ENCODE measurements around the gene WDR46.
"Not testable (repeated sequence)": the region's sequence is repeated elsewhere in the genome, so short reads cannot be mapped to it uniquely, and the experiment has no call there.

The WDR46 gene

DNA sequence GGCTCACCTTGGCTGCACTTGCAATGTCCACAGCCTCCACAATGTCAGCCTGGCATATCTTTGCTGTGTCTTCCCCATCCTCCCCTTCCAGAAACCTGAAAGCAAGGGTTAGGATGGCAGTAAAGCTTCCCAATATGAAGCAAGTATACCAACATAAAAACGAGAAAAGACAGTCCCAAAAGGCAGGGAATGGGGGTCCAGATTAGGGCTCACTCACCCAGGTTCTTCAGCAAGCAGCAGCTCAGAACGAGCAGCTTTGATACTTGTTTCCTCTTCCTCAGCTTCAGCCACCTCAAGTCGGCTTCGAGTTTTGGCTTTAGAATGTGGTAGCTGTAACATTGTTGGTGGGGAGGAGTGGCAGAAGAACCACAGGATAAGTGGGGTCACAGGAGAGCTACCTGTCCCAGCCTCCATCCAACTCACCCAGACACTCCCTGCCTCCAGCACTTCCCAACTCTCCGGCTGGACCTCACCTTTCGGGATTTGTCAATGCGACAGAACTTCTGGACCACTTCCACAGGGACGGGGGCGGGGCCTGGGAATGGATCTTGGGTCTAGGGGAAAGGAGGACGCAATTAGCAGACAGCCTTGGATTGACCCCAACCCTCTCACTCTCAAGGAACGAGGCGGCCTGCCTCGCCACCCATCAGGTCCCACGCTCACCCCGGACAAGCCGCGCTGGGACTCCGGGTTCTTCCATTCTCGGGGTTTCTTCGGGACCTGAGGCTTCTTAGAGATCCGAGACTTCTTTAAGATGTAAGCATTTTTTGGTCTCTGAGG lies 708 bp downstream of the WDR46 start:
- no peak for DNase-seq (ENCODE audit: low read depth)

DNA sequence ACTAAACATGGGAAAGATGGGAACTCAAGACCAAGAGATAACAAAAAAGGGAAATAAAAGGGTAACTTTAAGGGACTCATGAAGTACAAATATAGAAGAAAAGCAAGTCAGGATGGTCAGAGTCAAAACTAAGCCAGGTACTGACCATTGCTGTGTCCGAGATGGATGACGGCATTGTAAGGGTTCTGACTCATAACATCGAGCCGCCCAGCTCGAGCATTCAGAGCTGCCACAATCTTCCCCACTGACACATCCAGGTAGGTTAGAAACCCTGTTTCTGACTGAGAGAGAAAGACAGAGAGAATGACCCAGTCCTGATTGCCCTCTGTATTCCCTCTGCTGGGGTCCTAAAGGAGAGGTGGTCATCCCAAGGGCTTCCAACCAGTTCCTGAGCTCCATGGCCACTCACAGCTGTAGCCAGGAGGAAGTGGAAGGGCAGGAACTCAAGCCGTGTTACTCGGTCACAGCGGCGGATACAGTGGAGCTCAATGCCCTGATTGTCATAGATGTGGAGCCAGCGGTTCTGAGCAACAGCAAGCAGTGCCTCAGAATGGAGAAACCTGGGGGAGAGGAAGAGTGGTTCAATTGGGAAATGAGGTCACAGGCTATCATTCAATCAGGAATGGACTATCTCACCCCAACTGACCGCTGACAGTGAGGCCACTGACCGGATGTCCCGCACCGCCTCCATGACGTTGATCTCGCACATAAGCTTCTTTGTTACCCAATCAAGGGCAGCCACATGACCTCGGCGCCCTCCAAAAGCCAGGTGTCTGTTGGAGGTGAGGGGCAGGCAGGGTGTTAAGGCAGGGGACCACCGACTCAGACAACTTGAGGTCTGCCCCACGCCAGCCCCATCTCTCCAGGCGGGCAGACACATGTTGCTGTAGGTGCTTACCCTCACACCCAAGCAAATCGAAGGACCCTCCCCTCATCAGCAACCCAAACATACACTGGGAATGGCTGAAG lies 1.8 kb downstream of the WDR46 start:
- no peak for DNase-seq (ENCODE audit: low read depth)

DNA sequence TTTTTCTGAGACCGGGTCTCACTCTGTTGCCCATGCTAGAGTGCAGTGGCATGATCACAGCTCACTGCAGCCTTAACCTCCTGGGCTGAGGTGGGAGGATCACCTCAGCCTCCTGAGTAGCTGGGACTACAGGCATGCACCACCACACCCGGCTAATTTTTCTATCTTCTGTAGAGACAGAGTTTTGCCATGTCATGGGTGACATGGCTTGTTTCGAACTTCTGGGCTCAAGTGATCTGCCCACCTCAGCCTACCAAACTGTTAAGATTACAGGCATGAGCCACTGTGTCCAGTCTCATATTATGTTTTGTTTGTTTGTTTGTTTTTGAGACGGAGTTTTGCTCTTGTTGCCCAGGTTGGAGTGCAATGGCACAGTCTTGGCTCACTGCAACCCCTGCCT lies 3.8 kb downstream of the WDR46 start:
- not testable (repeated sequence) for DNase-seq (ENCODE audit: low read depth)

DNA sequence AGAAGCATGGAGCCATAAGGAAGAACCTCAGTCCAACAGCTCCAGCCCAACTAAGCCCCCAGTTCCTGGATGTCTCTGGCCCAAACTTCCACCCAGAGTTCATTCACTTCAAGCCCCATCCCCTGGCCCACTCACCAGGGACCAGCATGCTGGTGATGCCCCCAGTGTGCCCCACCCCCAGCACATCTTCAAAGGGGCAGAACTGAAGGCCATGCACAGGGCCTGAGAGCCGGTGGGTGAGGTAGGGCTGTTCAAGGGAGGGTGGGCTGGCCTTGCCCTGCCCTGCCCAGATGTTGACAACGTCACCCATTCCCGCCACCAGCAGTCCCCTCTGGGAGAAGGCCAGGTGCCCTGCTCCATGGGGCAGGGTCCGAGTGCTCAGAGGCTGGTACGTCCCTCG lies 8.5 kb downstream of the WDR46 start:
- no peak for DNase-seq (ENCODE audit: low read depth)

DNA sequence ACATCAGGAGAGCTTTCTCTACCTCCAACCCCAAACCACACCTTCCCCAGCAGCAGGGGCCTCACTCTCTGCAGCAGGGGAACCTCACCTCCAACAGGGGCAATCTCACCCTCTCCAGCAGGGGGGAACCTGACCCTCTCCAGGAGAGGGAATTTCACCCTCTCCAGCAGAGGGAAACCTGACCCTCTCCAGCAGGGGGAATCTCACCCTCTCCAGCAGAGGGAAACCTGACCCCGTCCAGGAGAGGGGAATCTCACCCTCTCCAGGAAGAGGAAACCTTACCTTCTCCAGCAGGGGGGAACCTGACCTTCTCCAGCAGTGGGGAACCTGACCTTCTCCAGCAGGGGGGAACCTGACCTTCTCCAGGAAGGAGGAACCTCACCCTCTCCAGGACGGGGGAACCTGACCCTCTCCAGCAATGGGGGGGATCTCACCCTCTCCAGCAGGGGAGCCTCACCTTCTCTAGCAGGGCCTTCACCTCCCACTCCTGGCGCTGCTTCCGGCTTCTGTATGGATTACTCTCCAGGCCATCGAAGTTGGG lies 9.0 kb downstream of the WDR46 start:
- peak; percentile 50 for DNase-seq (ENCODE audit: low read depth)

DNA sequence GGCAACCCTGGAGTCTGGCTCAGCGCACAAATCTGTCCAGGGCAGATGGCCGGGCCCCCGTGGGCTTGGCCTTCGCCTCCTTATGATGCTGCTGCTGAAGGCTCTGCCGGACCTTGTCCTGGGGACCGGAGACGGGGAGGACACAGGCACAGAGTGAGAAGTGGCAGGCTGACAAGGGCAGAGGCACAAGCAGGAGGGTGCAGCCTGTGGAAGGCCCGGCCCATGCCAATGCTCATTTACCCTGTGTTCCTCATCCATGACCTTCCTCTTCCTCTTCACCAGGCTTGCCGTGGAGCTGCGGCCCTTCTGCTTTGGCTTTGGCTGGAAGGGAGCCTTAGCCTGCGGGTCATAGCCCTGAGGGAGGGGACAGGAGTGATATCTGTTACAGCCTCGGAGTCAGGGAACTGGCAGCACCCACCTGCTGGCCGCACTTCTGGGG lies 9.8 kb downstream of the WDR46 start:
- DNase-seq (ENCODE audit: low read depth), result no peak

DNA sequence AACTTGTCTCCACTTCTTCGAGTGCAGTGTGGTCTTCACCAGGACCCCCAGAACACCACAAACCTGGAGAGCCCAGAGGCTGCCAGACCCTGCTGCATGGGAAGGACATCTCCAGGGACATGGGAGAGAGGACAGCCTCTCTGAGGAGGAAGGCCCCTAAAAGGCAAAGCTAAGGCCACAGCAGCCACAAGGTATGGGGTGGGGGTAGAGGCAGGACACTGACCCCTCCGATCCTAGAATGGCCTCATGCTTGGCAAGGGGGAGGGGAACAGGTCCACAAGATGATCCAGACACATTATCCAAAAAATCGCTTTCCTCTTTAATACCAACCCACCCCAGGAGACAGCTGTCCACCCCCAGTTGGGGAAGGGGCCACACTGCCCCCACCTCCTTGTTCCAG lies 10.2 kb downstream of the WDR46 start:
- no peak for DNase-seq (ENCODE audit: low read depth)

DNA sequence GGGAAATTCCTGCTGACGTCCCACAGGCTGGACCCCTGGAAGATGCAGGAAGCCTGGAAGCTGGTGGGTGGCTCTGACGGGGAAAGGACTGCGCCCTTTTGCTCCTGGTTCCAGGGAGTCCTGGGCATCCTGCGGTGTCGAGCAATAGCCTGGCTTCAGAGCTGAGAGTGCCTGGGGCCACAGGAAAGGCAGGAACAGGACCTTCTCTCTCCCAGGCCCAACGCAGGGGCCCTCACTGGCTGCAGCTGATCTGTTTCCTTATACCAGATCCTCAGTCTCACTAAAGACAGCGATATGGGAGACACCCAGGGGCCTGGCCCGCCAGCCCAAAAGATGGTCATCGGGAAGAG lies 10.7 kb downstream of the WDR46 start:
- no peak for DNase-seq (ENCODE audit: low read depth)

DNA sequence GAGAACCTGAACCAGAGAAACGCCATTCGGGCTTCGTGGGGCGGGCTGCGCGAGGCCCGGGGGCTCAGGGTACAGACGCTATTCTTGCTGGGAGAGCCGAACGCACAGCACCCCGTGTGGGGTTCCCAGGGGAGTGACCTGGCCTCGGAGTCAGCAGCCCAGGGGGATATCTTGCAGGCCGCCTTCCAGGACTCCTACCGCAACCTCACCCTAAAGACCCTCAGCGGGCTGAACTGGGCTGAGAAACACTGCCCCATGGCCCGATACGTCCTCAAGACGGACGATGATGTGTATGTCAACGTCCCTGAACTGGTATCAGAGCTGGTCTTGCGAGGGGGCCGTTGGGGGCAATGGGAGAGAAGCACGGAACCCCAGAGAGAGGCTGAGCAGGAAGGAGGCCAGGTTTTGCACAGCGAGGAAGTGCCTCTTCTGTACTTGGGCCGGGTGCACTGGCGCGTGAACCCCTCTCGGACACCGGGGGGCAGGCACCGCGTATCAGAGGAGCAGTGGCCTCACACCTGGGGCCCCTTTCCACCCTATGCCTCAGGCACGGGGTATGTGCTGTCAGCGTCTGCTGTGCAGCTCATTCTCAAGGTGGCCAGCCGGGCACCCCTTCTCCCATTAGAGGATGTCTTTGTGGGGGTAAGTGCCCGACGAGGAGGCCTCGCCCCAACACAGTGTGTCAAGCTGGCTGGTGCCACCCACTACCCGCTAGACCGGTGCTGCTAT lies 11.2 kb downstream of the WDR46 start:
- DNase-seq (ENCODE audit: low read depth), result no peak

DNA sequence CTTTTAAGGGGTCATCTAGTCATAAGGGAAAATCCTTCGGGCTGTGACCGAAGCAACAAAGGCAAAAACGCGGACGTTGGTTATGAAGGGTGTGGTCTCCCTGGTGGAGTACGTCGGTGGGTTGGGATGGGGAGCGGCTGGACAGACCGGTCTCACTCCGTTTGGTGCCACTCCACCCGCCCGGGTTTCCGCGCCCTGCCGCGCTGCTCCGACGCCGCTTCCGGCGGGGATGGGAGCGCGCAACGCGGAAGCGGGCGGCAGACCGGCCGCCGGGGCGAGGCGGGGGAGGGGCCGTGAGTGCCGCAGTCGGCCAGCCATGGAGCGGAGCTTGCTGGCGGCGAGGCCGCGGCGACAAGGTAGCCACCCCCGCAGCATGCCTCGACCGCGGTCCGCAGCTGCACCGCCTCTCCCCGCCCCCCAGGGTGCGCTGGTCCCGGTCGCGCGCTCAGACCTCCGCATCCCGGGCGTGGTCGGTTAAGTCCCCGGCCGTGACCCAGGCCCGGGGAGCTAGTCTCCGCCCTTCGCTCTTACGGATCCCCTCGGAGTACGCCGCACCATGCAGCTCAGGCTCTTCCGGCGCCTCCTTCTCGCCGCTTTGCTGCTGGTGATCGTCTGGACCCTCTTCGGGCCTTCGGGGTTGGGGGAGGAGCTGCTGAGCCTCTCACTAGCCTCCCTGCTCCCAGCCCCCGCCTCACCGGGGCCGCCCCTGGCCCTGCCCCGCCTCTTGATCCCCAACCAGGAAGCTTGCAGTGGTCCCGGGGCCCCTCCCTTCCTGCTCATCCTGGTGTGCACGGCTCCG lies 12.0 kb downstream of the WDR46 start, which contains the start of gene B3GALT4:
TSS of gene B3GALT4 (plus strand) at position 260 of the 799 bp plus-strand sequence. CDS start at position 557, 297 bp downstream.
- DNase-seq (ENCODE audit: low read depth), result peak; percentile 75

DNA sequence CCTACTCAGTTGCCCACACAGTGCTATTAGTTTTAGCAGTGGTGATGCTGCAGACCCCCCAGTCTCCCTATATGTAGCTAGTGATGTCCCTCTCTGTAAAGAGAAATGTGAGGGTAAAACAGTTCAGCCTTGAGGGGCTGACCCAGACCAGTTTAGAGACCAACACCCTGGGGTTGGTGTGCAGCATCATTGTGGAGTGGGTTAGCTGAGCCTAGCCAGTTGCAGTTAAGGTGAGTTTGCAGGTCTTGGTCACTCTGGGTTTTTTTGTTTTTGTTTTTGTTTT lies 12.5 kb downstream of the WDR46 start:
- DNase-seq (ENCODE audit: low read depth), result no peak

DNA sequence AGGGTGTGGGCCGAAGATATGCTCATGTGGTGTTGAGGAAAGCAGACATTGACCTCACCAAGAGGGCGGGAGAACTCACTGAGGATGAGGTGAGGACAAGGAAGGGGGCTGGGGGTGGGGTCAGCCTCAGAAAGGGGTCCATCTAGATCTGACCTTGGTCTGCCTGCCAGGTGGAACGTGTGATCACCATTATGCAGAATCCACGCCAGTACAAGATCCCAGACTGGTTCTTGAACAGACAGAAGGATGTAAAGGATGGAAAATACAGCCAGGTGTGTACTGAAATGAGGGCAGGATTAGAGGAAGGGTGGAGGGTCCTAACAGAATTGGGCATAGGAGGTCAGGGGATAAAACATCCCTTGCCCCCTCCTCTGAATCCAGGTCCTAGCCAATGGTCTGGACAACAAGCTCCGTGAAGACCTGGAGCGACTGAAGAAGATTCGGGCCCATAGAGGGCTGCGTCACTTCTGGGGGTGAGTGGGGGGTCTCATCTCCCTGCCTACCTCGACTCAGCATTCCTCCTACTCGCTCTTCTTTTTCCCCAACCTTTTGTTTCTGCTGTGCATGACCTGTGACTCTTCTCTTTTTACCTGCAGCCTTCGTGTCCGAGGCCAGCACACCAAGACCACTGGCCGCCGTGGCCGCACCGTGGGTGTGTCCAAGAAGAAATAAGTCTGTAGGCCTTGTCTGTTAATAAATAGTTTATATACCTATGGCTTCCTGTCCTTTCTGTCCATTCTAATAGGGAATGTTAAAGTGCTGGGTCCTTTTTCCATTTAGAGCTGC lies 13.1 kb downstream of the WDR46 start:
- not testable (repeated sequence) for DNase-seq (ENCODE audit: low read depth)

DNA sequence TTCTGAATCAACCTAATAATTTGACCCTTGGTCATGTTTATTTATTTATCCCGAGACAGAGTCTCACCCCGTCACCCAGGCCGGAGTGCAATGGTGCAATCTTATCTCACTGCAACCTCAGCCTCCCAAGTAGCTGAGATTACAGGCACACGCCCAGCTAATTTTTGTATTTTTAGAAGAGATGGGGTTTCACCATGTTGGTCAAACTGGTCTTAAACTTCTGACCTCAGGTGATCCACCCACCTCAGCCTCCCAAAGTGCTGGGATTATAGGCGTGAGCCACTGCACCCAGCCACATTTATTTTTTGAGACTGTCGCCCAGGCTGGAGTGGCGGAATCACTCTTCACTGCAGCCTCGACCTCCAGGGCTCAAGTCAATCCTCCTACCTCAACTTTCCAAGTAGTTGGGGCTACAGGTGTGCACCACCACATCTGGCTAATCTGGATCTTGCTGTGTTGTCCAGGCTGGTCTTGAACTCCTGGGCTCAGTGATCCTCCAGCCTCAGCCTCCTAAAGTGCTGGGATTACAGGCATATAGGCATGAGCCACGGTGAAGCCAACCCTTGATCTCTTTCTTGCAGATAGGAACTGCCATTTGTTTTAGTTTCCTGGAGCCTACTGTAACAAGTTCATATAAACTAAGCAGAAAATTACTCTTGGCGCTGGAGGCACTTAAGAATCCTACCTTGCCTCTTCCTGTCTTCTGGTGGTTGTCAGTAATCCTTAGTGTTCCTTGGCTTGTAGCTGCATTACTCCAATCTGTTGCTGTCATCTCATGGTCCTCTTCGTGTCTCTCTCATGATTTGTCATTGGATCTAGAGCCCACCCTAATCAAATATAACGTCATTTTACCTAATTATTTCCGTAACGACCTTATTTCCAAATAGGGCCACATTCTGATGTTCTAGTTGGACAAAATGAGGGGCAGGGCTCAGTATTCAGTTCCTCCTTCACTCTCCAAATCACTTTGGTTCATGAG lies 14.8 kb downstream of the WDR46 start:
- no peak for DNase-seq (ENCODE audit: low read depth)

DNA sequence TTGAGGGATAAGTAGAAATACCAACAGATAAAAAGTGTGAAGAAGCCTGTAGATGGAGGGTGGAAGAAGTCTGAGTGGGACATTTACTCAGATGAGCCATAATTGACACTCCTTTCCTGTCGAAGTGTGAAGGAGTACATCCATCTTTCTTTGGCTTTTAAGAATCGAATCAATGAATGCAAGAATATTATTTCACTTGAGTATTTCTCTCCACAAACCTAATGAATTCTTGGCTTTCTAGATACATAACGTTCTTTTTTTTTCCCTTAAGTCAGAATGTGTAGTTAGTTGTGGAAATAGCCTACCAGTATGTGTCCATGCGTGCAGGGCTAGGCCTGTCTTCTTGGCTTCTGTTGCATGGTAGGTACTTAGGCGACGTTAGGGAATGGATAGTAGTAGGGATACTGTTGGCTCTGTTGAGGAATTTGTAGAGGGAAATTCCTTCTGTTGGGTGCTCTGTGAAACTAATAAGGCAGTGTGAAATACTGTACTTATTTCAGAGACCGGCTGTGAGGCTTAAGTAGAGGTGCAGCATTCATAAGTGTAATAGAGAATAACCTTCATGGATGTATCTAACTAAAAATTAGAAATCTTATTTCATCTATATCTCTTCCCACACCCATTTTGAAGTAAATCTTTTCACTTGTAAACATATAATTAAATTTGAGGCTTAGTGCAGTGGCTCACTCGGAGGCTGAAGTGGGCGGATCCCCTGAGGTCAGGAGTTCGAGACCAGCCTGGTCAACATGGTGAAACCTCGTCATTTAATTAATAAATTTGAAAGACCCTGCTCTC lies 15.7 kb downstream of the WDR46 start:
- no peak for DNase-seq (ENCODE audit: low read depth)

DNA sequence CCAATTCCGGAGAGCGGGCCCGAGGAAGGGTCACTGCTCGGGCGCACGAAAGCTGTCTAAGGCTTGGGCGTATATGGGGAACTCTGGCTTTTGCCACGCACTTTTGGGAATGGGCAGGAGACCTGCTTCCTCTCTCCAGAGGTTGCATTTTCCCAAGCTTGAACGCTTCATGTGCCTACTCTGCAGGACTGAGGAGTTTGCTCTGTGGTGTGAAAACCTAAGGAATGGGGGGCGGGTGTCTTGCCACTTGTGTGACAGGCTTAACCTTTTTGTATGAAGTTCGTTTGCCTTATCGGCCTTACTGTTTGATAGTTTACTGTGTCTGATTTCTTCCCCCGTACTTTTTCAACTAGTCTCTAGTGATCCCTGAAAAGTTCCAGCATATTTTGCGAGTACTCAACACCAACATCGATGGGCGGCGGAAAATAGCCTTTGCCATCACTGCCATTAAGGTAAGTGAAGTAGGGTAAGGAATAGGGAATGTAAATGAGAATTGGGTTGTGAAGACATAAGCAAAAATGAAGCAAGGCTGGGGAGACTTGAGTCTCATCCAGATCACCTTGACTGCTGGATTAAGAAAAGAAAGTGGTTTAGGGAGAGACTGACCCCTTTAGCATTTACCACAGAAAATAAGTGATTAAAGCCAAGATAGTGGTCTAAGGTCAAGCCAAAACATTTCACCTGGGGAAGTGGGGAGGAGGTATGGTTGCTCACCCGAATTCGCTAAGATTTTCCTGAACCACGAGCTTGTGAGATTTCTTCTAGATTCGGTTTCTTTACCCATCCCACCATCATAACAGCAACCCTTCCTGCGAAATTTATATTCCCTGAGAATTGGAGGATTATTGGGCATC lies 16.5 kb downstream of the WDR46 start:
- DNase-seq (ENCODE audit: low read depth), result no peak

DNA sequence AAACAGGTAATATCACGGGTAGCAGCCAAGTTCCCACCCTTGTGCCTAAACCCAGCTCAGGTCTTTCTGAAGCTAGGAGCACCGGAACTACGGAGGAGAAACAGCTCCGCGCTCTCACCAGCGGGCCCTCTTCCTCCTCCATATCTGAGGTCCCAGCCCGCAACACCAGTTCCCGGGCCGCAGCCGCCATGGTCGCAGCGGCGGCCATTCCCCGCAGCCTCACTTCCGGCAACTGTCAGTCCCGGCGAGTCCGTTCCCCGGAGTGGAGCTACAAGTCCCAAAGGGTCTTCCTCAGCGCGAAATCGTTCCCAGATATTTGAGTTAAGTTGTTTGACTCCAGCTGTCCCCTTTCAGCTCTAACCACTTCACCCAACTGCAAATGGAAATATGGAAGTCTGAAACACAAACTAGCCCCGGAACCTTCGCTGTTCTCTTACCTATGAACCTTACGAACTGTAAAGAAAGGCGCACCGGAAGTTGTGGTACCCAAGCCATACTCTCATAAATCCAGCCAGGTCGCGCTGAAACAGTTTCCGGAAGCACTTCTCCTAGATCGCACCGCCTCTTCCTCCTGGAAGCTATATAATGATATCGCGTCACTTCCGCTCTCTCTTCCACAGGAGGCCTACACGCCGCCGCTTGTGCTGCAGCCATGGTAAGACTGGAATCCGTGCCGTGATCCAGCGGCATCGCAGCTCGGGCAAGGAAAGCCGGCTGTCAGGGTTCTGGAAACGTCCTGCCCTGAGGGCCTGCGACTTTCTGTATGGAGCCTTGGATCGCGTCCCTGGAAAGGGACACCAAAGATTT lies 17.4 kb downstream of the WDR46 start, which contains the start of the genes RPS18 and VPS52:
TSS of gene RPS18 (plus strand) at position 608 of the 807 bp plus-strand sequence. CDS start at position 653, 45 bp downstream.
TSS of gene VPS52 (minus strand) at position 409 of the 807 bp plus-strand sequence. CDS start at position 208, 201 bp downstream.
- peak; percentile 99 for DNase-seq (ENCODE audit: low read depth)

DNA sequence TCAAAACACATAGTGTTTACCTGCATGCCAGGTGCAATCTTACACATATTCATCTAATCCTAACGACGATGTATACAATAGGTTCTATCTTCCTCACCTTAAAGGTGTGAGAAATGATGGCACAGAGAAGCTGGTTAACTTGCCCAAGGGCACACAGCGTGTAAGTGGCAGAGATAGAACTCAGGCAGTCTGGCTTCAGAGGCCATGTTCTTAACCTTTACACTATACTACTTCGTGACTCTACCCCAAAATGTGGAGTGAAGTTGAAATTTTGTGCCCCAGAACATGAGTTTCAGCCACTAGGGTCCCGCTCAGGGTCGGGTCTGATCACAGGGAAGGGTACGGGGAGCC lies 17.9 kb downstream of the WDR46 start:
- DNase-seq (ENCODE audit: low read depth), result no peak
